Stomach smooth muscle (tissue), 2 donors: Measurements from ENCODE around the gene INPP5A.
"Not testable (repeated sequence)": the region's sequence is repeated elsewhere in the genome, so short reads cannot be mapped to it uniquely, and the experiment has no call there.

Experiments
- H3K27ac ChIP-seq: one replicate; pipeline ENCODE4 v1.7.0; 2013; ENCODE audit warnings: mild to moderate bottlenecking, low read length, inconsistent platforms
- H3K27me3 ChIP-seq, 2 donors: one replicate each; pipeline ENCODE4 v1.7.0; 2013; ENCODE audit warnings: low read length in 2 of 2; ENCODE audit not compliant: insufficient read depth in 2 of 2, control insufficient read depth in 1 of 2
- H3K36me3 ChIP-seq, 2 donors: one replicate each; pipeline ENCODE4 v1.7.0; 2013; ENCODE audit warnings: low read length in 2 of 2; ENCODE audit not compliant: control insufficient read depth in 2 of 2, insufficient read depth in 2 of 2
- H3K4me1 ChIP-seq: one replicate; pipeline ENCODE4 v1.7.0; 2013; ENCODE audit warnings: low read length; ENCODE audit not compliant: control insufficient read depth, insufficient read depth
- H3K4me3 ChIP-seq, 2 donors: one replicate each; pipeline ENCODE4 v1.7.0; 2013; ENCODE audit warnings: low read length in 2 of 2
- H3K9ac ChIP-seq, 2 donors: one replicate each; pipeline ENCODE4 v1.7.0; 2013; ENCODE audit warnings: low read length in 2 of 2, mild to moderate bottlenecking in 1 of 2
- H3K9me3 ChIP-seq, 2 donors: one replicate each; pipeline ENCODE4 v1.7.0; 2013; ENCODE audit warnings: low read length in 2 of 2; ENCODE audit not compliant: control insufficient read depth in 2 of 2
- donor health status: healthy.
- donor health status: Pancreatic carcinoma.

Gene INPP5A

GRCh38 chr10:132679640-132680039 is 142.1 kb downstream of the INPP5A start:
- Histone ChIP-seq H3K27me3 (no peaks in the 10 kb centered on the region), H3K9ac (no peak overlapping the region), H3K4me1 (peaks cover 1% of the 10 kb centered on the region), H3K4me3 (no peak overlapping the region), H3K36me3 (peaks cover 2 to 7% of the 10 kb centered on the region in 2 donors), H3K9me3 (no peaks in the 10 kb centered on the region), H3K27ac (no peak overlapping the region)

GRCh38 chr10:132680741-132681140 is 143.2 kb downstream of the INPP5A start:
- H3K9me3 ChIP-seq, H3K4me3 ChIP-seq, H3K27me3 ChIP-seq, H3K36me3 ChIP-seq, H3K9ac ChIP-seq, H3K27ac ChIP-seq, H3K4me1 ChIP-seq: not testable (repeated sequence)

- H3K27me3 ChIP-seq, result no peaks in the 10 kb centered on the region
- H3K27ac ChIP-seq, result no peak overlapping the region
- H3K9me3 ChIP-seq, result no peaks in the 10 kb centered on the region
- peaks cover 5% of the 10 kb centered on the region for H3K4me1 ChIP-seq
- H3K36me3 ChIP-seq, result peaks cover 2 to 7% of the 10 kb centered on the region in 2 donors
- H3K9ac ChIP-seq, result no peak overlapping the region
- no peak overlapping the region for H3K4me3 ChIP-seq
Observed at GRCh38 chr10:132681858-132682755, 144.5 kb downstream of the INPP5A start.

DNA sequence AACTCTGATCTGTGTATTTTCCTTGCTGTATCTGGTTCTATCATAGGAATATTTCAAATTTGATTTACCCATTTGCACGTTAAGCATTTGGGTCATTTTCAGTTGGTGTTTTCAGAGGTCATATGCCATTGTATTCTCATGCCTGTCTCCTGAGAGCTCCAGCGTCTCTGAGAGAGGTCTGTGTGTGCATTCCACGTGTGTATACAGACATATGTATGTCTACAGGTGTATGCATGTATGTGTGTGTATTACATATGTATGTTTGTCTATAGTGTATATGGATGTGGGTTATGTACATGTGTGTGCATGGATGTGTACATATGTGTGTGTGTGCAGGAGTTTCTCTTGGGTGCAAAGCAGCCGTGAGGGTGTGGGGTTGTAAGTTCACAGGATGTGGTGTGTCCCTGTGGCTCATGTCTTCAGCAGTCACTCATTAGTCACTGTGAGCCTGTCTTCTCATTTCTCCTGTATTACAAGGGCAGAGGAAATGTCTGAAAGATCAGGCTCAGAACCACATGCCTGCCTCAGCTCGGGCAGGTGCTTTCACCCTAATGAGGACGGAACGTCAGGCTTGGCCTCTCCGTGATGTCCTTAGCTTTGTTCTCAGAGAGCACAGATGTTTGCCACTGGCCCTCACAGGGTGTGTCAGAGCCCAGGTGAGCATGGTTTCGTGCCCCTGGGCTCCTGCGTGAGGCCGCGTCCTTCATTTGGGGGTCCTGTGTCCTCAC is 146.7 kb downstream of the INPP5A start:
- H3K4me1 ChIP-seq, result peaks cover 5% of the 10 kb centered on the region
- no peak overlapping the region for H3K9ac ChIP-seq
- no peak overlapping the region for H3K4me3 ChIP-seq
- H3K9me3 ChIP-seq, result no peaks in the 10 kb centered on the region
- no peaks in the 10 kb centered on the region for H3K27me3 ChIP-seq
- no peak overlapping the region for H3K27ac ChIP-seq
- H3K36me3 ChIP-seq, result peaks cover 3 to 7% of the 10 kb centered on the region in 2 donors

- Histone ChIP-seq H3K27me3 (no peaks in the 10 kb centered on the region), H3K4me1 (peaks cover 5% of the 10 kb centered on the region), H3K36me3 (peaks cover 4 to 7% of the 10 kb centered on the region in 2 donors), H3K9me3 (no peaks in the 10 kb centered on the region), H3K4me3 (peak overlapping the region in 1 of 2 donors; percentile 15), H3K27ac (no peak overlapping the region), H3K9ac (no peak overlapping the region)
Observed at GRCh38 chr10:132685101-132685891, 147.7 kb downstream of the INPP5A start.

GRCh38 chr10:132685921-132686680 is 148.5 kb downstream of the INPP5A start:
- H3K9ac ChIP-seq, result no peak overlapping the region
- no peak overlapping the region for H3K27ac ChIP-seq

GRCh38 chr10:132687181-132687892 is 149.8 kb downstream of the INPP5A start:
- H3K9me3 ChIP-seq, result no peaks in the 10 kb centered on the region
- H3K9ac ChIP-seq, result no peak overlapping the region
- no peaks in the 10 kb centered on the region for H3K27me3 ChIP-seq
- no peak overlapping the region for H3K27ac ChIP-seq
- H3K36me3 ChIP-seq, result peaks cover 10 to 15% of the 10 kb centered on the region in 2 donors
- peaks cover 5% of the 10 kb centered on the region for H3K4me1 ChIP-seq
- H3K4me3 ChIP-seq, result no peak overlapping the region

More at GRCh38 chr10:132685921-132686680, 148.5 kb downstream of the INPP5A start:
- H3K4me3 ChIP-seq, result no peak overlapping the region
- no peaks in the 10 kb centered on the region for H3K9me3 ChIP-seq
- H3K27me3 ChIP-seq, result no peaks in the 10 kb centered on the region
- H3K4me1 ChIP-seq, result peaks cover 5% of the 10 kb centered on the region
- H3K36me3 ChIP-seq, result peaks cover 8 to 12% of the 10 kb centered on the region in 2 donors

DNA sequence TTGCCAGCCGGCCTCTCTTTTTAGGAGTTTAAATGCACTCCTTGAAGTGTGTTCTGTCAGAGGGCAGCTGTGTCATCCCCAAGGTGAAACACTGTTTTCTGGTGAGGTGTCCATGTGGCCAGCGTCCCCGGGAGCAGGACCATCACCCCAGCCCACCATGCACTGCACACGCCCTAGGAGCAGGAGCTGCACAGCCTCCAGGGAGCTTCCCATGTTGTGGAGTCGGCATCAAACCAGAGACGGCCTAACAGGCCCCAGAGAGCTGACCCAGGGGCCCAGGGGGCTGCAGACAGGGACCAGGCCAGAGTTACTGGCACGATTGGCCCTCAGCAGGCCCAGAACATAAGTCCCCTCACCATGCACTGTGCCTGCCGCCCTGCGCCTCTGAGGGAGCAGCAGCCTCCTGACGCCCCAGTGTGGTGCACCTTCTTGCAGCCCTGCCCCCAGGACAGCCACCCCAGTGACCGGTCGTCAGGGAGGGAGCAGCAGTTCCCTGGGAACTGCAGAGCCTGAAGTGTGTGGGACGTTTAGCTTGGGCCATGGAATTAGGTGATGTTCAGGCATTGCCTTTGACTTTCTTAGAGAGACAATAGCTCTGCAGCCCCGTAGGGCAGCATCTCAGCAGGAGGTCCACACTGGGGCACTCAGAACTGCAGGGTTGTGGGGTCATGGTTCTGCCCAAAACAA is 150.4 kb downstream of the INPP5A start:
- Histone ChIP-seq H3K4me1 (peaks cover 5% of the 10 kb centered on the region), H3K36me3 (peaks cover 5 to 15% of the 10 kb centered on the region in 2 donors), H3K27ac (no peak overlapping the region), H3K9ac (no peak overlapping the region), H3K27me3 (no peaks in the 10 kb centered on the region), H3K9me3 (no peaks in the 10 kb centered on the region), H3K4me3 (no peak overlapping the region)

DNA sequence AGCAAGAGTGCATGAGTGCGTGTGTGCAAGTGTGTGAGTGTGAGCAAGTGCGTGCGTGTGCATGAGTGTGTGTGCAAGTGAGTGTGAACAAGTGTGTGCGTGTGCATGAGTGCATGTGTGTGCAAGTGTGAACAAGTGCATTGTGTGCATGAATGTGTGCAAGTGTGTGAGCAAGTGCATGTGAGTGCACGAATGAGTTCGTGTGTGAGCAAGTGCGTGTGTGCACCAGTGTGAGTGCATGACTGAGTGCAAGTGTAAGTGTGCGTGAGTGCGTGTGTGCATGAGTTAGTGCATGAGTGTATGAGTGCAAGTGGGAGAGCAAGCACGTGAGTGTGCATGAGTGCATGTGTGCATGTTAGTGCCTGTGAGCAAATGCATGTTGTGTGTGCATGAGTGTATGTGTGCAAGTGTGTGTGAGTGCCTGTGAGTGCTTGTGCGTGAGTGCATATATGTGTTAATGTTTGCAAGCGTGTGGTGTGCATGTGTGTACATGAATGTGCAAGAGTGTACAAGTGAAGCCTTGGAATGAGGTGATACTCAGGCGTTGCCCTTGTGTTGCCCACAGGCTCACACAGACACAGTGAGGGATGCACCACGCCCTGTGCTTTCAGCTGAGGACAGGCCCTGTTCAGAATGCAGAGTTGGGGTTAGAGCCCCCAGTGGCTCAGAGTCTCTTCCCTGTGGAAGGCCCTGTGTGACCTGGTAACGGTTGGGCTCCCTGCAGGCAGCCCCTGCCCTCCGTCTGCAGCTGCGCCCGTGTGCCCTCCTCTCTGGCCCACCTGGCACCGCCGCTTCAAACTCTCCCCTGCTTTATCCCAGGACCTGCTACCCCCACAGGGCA is 151.2 kb downstream of the INPP5A start:
- Histone ChIP-seq H3K27ac (no peak overlapping the region), H3K4me3 (no peak overlapping the region), H3K9me3 (no peaks in the 10 kb centered on the region), H3K27me3 (no peaks in the 10 kb centered on the region), H3K36me3 (peaks cover 5 to 15% of the 10 kb centered on the region in 2 donors), H3K4me1 (peaks cover 5% of the 10 kb centered on the region), H3K9ac (no peak overlapping the region)
